ENCODE measurements around the gene GBP7.

The GBP7 gene

DNA sequence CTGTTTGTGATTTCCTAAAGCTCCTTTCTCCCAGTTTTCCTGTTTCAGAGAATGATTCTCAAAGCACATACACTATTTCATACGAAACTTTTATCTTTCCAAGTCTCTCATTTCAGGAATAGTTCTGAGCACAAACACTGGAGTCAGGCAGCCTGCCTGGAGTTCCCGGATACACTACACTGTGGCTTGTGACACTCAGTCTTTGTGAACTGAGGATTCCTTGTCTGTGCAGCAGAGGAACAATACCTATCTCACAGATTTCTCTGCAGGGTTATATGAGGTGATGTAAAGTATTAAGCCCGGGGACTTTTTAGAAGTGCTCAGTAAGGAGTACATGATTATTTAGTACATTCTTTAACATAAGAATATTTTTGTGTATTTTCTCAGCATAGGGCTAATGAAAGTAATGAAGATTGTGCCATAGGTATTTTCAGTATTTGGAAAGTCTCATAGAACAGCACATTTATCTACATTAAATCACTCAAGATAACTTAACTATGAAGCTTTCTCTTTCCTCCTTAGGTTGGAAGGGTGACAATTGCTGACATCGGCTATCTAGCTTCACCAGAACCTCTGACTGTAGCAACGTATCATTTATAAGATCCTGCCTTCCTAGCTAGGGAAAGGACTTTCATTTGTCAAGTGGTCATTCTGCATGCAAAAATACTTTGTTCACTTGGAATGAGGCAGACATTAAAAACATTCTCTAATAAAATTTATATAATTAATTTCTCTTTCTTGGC, 62.8 kb downstream of the GBP7 start:
- Mint-ChIP-seq H3K36me3 (ENCODE audit: low read depth) (no peaks in the 10 kb centered on the region), H3K27ac (peak overlapping the region; percentile 48), H3K4me1 (ENCODE audit: low read depth) (peaks cover 43% of the 10 kb centered on the region), H3K27me3 (no peaks in the 10 kb centered on the region), H3K9me3 (no peaks in the 10 kb centered on the region), H3K4me3 (no peak overlapping the region)
- no peak for DNase-seq

DNA sequence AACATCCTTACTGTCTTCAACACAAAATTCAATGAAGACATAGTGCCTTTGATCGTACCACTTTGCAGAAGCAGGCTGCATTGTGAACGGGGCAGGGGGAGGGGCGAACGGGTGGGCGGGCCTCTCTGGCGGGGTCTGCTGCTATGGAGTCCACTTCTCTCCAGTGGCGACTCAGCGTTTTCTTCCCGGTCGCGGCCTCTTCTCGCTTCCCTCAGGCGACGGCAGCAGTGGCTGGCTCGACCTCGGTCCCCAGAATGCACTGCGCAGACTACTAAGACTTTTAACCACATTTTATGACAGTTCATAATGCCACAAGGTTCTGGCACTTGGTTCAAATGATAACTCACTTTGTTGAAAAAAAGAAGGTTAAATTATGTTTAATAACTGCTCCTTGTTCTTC, 71.1 kb downstream of the GBP7 start:
- Mint-ChIP-seq H3K4me3 (no peak overlapping the region), H3K27me3 (no peaks in the 10 kb centered on the region), H3K36me3 (ENCODE audit: low read depth) (peaks cover 8% of the 10 kb centered on the region), H3K27ac (peak overlapping the region; percentile 81), H3K4me1 (ENCODE audit: low read depth) (peaks cover 43% of the 10 kb centered on the region), H3K9me3 (peaks cover 15% of the 10 kb centered on the region)
- DNase-seq: no peak

DNA sequence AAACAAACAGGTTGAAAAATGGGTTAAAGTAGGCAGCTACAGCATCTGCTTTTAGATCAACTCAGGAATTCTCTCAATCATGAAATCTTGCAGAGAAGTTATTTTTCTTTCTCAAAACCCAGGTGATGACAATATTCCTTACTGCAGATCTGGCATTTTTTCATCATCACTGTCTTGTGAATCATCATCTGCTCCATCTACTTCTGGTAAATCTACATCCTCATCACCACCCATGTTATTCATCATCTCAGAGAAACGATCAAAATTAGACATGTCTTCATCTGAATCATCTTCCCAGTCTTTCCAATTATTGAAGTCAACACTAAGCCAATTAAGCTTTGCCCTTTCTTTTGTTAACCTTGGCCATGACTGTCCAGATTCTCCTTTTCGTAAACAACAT, 71.7 kb downstream of the GBP7 start:
- peaks cover 43% of the 10 kb centered on the region for H3K4me1 Mint-ChIP-seq (ENCODE audit: low read depth)
- no peak overlapping the region for H3K4me3 Mint-ChIP-seq
- H3K27ac Mint-ChIP-seq: peak overlapping the region; percentile 81
- peaks cover 15% of the 10 kb centered on the region for H3K9me3 Mint-ChIP-seq
- H3K27me3 Mint-ChIP-seq: no peaks in the 10 kb centered on the region
- peaks cover 8% of the 10 kb centered on the region for H3K36me3 Mint-ChIP-seq (ENCODE audit: low read depth)
- no peak for DNase-seq

- H3K27me3 Mint-ChIP-seq: no peaks in the 10 kb centered on the region
- DNase-seq: no peak
- H3K9me3 Mint-ChIP-seq: peaks cover 19% of the 10 kb centered on the region
- no peak overlapping the region for H3K4me3 Mint-ChIP-seq
- H3K4me1 Mint-ChIP-seq (ENCODE audit: low read depth): peaks cover 37% of the 10 kb centered on the region
- no peak overlapping the region for H3K27ac Mint-ChIP-seq
- peaks cover 8% of the 10 kb centered on the region for H3K36me3 Mint-ChIP-seq (ENCODE audit: low read depth)
These were observed 73.8 kb downstream of the GBP7 start for GRCh38 chr1:89102021-89102420.

GRCh38 chr1:89100412-89100811, 75.4 kb downstream of the GBP7 start:
- H3K27ac Mint-ChIP-seq: no peak overlapping the region
- H3K36me3 Mint-ChIP-seq (ENCODE audit: low read depth): peaks cover 8% of the 10 kb centered on the region
- no peak for DNase-seq
- peaks cover 28% of the 10 kb centered on the region for H3K9me3 Mint-ChIP-seq
- H3K4me3 Mint-ChIP-seq: no peak overlapping the region
- H3K27me3 Mint-ChIP-seq: no peaks in the 10 kb centered on the region
- H3K4me1 Mint-ChIP-seq (ENCODE audit: low read depth): peaks cover 27% of the 10 kb centered on the region

GRCh38 chr1:89098857-89099256, 76.9 kb downstream of the GBP7 start:
- Mint-ChIP-seq H3K9me3 (peaks cover 18% of the 10 kb centered on the region), H3K4me1 (ENCODE audit: low read depth) (peaks cover 11% of the 10 kb centered on the region), H3K27me3 (no peaks in the 10 kb centered on the region), H3K27ac (no peak overlapping the region), H3K36me3 (ENCODE audit: low read depth) (peaks cover 8% of the 10 kb centered on the region), H3K4me3 (no peak overlapping the region)
- DNase-seq: no peak

DNA sequence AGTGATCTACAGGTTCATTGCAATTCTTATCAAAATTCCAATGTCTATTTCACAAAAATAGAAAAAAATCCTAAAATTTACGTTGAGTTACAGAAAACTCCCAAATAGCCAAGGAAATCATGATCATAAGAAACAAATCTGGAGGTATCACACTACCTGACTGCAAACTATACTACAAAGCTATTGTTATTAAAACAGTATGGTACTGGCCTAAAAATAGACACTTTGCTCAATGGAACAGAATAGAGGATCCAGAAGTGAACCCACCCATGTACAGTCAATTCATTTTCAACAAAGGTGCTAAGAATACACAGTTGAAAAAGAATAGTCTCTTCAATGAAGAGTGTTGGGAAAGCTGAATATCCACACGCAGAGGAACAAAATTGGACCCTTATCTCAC, 80.1 kb downstream of the GBP7 start:
- no peak overlapping the region for H3K27ac Mint-ChIP-seq
- DNase-seq: no peak
- H3K9me3 Mint-ChIP-seq: peaks cover 18% of the 10 kb centered on the region
- H3K4me3 Mint-ChIP-seq: no peak overlapping the region
- H3K36me3 Mint-ChIP-seq (ENCODE audit: low read depth): no peaks in the 10 kb centered on the region
- no peaks in the 10 kb centered on the region for H3K27me3 Mint-ChIP-seq
- peaks cover 2% of the 10 kb centered on the region for H3K4me1 Mint-ChIP-seq (ENCODE audit: low read depth)

- no peaks in the 10 kb centered on the region for H3K36me3 Mint-ChIP-seq (ENCODE audit: low read depth)
- H3K9me3 Mint-ChIP-seq: no peaks in the 10 kb centered on the region
- H3K27me3 Mint-ChIP-seq: no peaks in the 10 kb centered on the region
- DNase-seq: no peak
- H3K27ac Mint-ChIP-seq: no peak overlapping the region
- H3K4me1 Mint-ChIP-seq (ENCODE audit: low read depth): peaks cover 9% of the 10 kb centered on the region
- H3K4me3 Mint-ChIP-seq: no peak overlapping the region
These were observed 85.8 kb downstream of the GBP7 start for GRCh38 chr1:89089962-89090361.

- Mint-ChIP-seq H3K27ac (no peak overlapping the region), H3K27me3 (no peaks in the 10 kb centered on the region), H3K4me3 (no peak overlapping the region), H3K4me1 (ENCODE audit: low read depth) (peaks cover 9% of the 10 kb centered on the region), H3K36me3 (ENCODE audit: low read depth) (no peaks in the 10 kb centered on the region), H3K9me3 (no peaks in the 10 kb centered on the region)
- no peak for DNase-seq
These were observed 87.2 kb downstream of the GBP7 start for GRCh38 chr1:89088572-89088971.

- H3K9me3 Mint-ChIP-seq: no peaks in the 10 kb centered on the region
- no peaks in the 10 kb centered on the region for H3K27me3 Mint-ChIP-seq
- H3K4me3 Mint-ChIP-seq: no peak overlapping the region
- H3K36me3 Mint-ChIP-seq (ENCODE audit: low read depth): no peaks in the 10 kb centered on the region
- H3K4me1 Mint-ChIP-seq (ENCODE audit: low read depth): peaks cover 9% of the 10 kb centered on the region
- no peak overlapping the region for H3K27ac Mint-ChIP-seq
- no peak for DNase-seq
These were observed 88.6 kb downstream of the GBP7 start for GRCh38 chr1:89087241-89087640.

GRCh38 chr1:89085781-89086180, 90.0 kb downstream of the GBP7 start:
- Mint-ChIP-seq H3K36me3 (ENCODE audit: low read depth) (no peaks in the 10 kb centered on the region), H3K4me3 (no peak overlapping the region), H3K27me3 (no peaks in the 10 kb centered on the region), H3K27ac (no peak overlapping the region), H3K4me1 (ENCODE audit: low read depth) (peaks cover 8% of the 10 kb centered on the region), H3K9me3 (no peaks in the 10 kb centered on the region)
- no peak for DNase-seq
